ENCODE measurements around the gene SPIB. TPM values are rescaled to one million over a fixed set of nuclear protein-coding genes. Genes with fewer than 3 reads are reported as not detected.

Gene SPIB
- polyA plus RNA-seq, 1 experiment = not detected

- no peak for DNase-seq (ENCODE audit: low read depth, low spot score)
- CTCF ChIA-PET = no interaction called here
- Histone ChIP-seq H3K27ac (ENCODE audit: low read depth, low read length) (no peak overlapping the region), H3K27me3 (ENCODE audit: control insufficient read depth, insufficient read depth, low read length) (peaks cover 39% of the 10 kb centered on the region), H3K4me3 (ENCODE audit: low read depth, low read length) (no peak overlapping the region), H3K9me3 (ENCODE audit: control insufficient read depth, insufficient read depth, low read length) (no peaks in the 10 kb centered on the region; the same call in 1 of the 2 replicates)
- no peak for TF ChIP-seq CTCF (IDR thresholded peaks at IDR 0.05; ENCODE audit: low read depth, low read length)
- POLR2A ChIA-PET = no interaction called here
Observed at GRCh38 chr19:50428772-50429463, 10.2 kb downstream of the SPIB start.

- Histone ChIP-seq H3K9me3 (ENCODE audit: control insufficient read depth, insufficient read depth, low read length) (no peaks in the 10 kb centered on the region; the same call in 1 of the 2 replicates), H3K27me3 (ENCODE audit: control insufficient read depth, insufficient read depth, low read length) (peaks cover 39% of the 10 kb centered on the region), H3K4me3 (ENCODE audit: low read depth, low read length) (no peak overlapping the region), H3K27ac (ENCODE audit: low read depth, low read length) (no peak overlapping the region)
- CTCF ChIA-PET = interaction anchor here (0.6 kb wide), 1 partner anchor 63 kb away, joined by 5 read pairs; no protein-coding TSS in a partner anchor
- TF ChIP-seq CTCF (IDR thresholded peaks at IDR 0.05; ENCODE audit: low read depth, low read length) = no peak
- POLR2A ChIA-PET = no interaction called here
- DNase-seq (ENCODE audit: low read depth, low spot score) = no peak
Observed at GRCh38 chr19:50430888-50431342, 12.2 kb downstream of the SPIB start.

- peak; percentile 11 for DNase-seq (ENCODE audit: low read depth, low spot score)
- Histone ChIP-seq H3K27me3 (ENCODE audit: control insufficient read depth, insufficient read depth, low read length) (peaks cover 39% of the 10 kb centered on the region), H3K27ac (ENCODE audit: low read depth, low read length) (no peak overlapping the region), H3K9me3 (ENCODE audit: control insufficient read depth, insufficient read depth, low read length) (no peaks in the 10 kb centered on the region; the same call in 1 of the 2 replicates), H3K4me3 (ENCODE audit: low read depth, low read length) (peak overlapping the region; percentile 67)
- CTCF ChIA-PET = interaction anchor here (0.6 to 1.0 kb wide), 2 partner anchors 63 to 64 kb away, joined by 3 to 5 read pairs; no protein-coding TSS in a partner anchor
- POLR2A ChIA-PET = no interaction called here
- TF ChIP-seq CTCF (IDR thresholded peaks at IDR 0.05; ENCODE audit: low read depth, low read length) = no peak
Observed at GRCh38 chr19:50431343-50432220, 12.8 kb downstream of the SPIB start.

GRCh38 chr19:50432221-50433028, 13.7 kb downstream of the SPIB start, which contains the start of gene MYBPC2:
Gene MYBPC2, plus strand, starts transcription at chr19:50432892. Its CDS starts 62 bp downstream, at chr19:50432954.
- Histone ChIP-seq H3K9me3 (ENCODE audit: control insufficient read depth, insufficient read depth, low read length) (no peaks in the 10 kb centered on the region; the same call in 1 of the 2 replicates), H3K27ac (ENCODE audit: low read depth, low read length) (no peak within 1 kb of the TSS), H3K27me3 (ENCODE audit: control insufficient read depth, insufficient read depth, low read length) (peaks cover 37% of the 10 kb centered on the region), H3K4me3 (ENCODE audit: low read depth, low read length) (peak within 1 kb of the TSS; percentile 67)
- DNase-seq (ENCODE audit: low read depth, low spot score) = no peak
- no peak for TF ChIP-seq CTCF (IDR thresholded peaks at IDR 0.05; ENCODE audit: low read depth, low read length)
- CTCF ChIA-PET = interaction anchor here (1.0 kb wide), 1 partner anchor 64 kb away, joined by 3 read pairs; no protein-coding TSS in a partner anchor
- POLR2A ChIA-PET = no interaction called here

Measured in AG04450 (cell line).